ENCODE data around the gene KLHL20. TPM values are rescaled to one million over a fixed set of nuclear protein-coding genes. Genes with fewer than 3 reads are reported as not detected.
A peak's percentile ranks its signal among the peaks of the same experiment; 100 is the strongest.
"Not testable (repeated sequence)": the region's sequence is repeated elsewhere in the genome, so short reads cannot be mapped to it uniquely, and the experiment has no call there.

KLHL20 gene
- total and polyA plus RNA-seq, 7 experiments from 2014 or later: 25.5 to 40.9 (median 28.4) TPM

DNA sequence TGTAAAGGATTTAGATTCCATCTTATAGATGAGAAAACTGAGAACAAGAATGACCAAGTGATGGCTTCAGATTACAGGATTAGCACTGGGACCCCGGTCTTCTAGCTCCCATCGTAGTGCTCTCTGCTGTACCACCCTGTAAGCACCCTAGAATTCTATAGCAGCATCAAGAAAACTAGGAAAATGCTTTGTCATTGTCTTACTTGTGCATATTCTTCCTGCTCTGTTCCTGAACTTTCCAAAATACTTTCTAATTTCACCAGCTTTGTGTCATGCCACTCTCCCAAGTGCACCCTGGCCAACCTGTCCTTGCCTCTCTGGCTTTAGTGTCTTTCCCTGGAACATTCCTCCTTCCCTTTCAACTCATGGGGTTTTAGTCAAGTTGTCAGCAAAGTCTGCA lies 6.0 kb upstream of the KLHL20 start:
- Mint-ChIP-seq H3K36me3 (peaks cover 0 to 4% (median 0%) of the 10 kb centered on the region in 5 donors), H3K4me1 (no peaks in the 10 kb centered on the region), H3K4me3 (no peak overlapping the region), H3K9me3 (peaks cover 0 to 1% (median 0%) of the 10 kb centered on the region in 11 donors), H3K27me3 (peaks cover 27 to 52% (median 40%) of the 10 kb centered on the region in 5 donors), H3K27ac (no peak overlapping the region)
- no peak for DNase-seq
- Histone ChIP-seq H3K4me3 (ENCODE audit: low read length) (no peak overlapping the region), H3K36me3 (ENCODE audit: control insufficient read depth in 2 of 3, insufficient read depth in 3 of 3, low read length in 3 of 3) (no peaks in the 10 kb centered on the region), H3K4me1 (ENCODE audit: control insufficient read depth in 2 of 2, insufficient read depth in 2 of 2, low read length in 2 of 2) (no peaks in the 10 kb centered on the region), H3K27ac (ENCODE audit: low read depth, low read length) (no peak overlapping the region), H3K9me3 (ENCODE audit: control insufficient read depth in 2 of 3, low read length in 3 of 3) (no peaks in the 10 kb centered on the region), H3K27me3 (ENCODE audit: control insufficient read depth in 2 of 2, insufficient read depth in 2 of 2, low read length in 2 of 2) (peaks cover 0 to 4% of the 10 kb centered on the region in 2 donors)
- CTCF ChIA-PET: no interaction called here
- intact Hi-C loops (cut with micrococcal nuclease): no loop called here
- no peak for ATAC-seq
- POLR2A ChIA-PET: no interaction called here

- H3K36me3 Mint-ChIP-seq: peaks cover 0 to 22% (median 7%) of the 10 kb centered on the region in 5 donors
- H3K4me3 Mint-ChIP-seq: peak overlapping the region; percentile 90 to 100 (median 96)
- POLR2A ChIA-PET: interaction anchor here (0.7 to 2.7 kb wide), 10 partner anchors 9 to 1933 kb away, joined by 3 to 34 read pairs (median 4); partner anchors contain the start of genes DARS2, GAS5, METTL13 and PRDX6
- peaks cover 11 to 18% of the 10 kb centered on the region in 2 donors for H3K4me1 ChIP-seq (ENCODE audit: control insufficient read depth in 2 of 2, insufficient read depth in 2 of 2, low read length in 2 of 2)
- H3K4me1 Mint-ChIP-seq: peaks cover 12 to 44% (median 31%) of the 10 kb centered on the region in 7 donors
- ATAC-seq (no peak), DNase-seq (no peak)
- H3K9me3 ChIP-seq (ENCODE audit: control insufficient read depth in 2 of 3, low read length in 3 of 3): no peaks in the 10 kb centered on the region
- intact Hi-C loops (cut with micrococcal nuclease): loop anchor here (1.0 to 10.0 kb wide), 16 partner anchors 110 to 1970 kb away; partner anchors contain the start of genes MRPS14 (in 2 of the 2), PRDX6 (in 2 of the 2), RABGAP1L (in 2 of the 2) and RC3H1 (in 2 of the 2)
- peak overlapping the region; percentile 77 for H3K4me3 ChIP-seq (ENCODE audit: low read length)
- CTCF ChIA-PET: interaction anchor here (0.8 to 1.9 kb wide), 3 partner anchors 285 to 895 kb away, joined by 3 to 9 read pairs (median 4); no protein-coding TSS in a partner anchor
- H3K27me3 ChIP-seq (ENCODE audit: control insufficient read depth in 2 of 2, insufficient read depth in 2 of 2, low read length in 2 of 2): peaks cover 0 to under 1% of the 10 kb centered on the region in 2 donors
- peak overlapping the region; percentile 89 to 99 (median 94) for H3K27ac Mint-ChIP-seq
- peaks cover 0 to 4% (median 0%) of the 10 kb centered on the region in 3 experiments for H3K36me3 ChIP-seq (ENCODE audit: control insufficient read depth in 2 of 3, insufficient read depth in 3 of 3, low read length in 3 of 3)
- peaks cover 15 to 36% (median 21%) of the 10 kb centered on the region in 5 donors for H3K27me3 Mint-ChIP-seq
- H3K9me3 Mint-ChIP-seq: peaks cover 0 to 3% (median 0%) of the 10 kb centered on the region in 11 donors
- H3K27ac ChIP-seq (ENCODE audit: low read depth, low read length): peak overlapping the region; percentile 78
These were observed 381 bp upstream of the KLHL20 start for GRCh38 chr1:173714441-173714758.

- H3K36me3 ChIP-seq (ENCODE audit: control insufficient read depth in 2 of 3, insufficient read depth in 3 of 3, low read length in 3 of 3): peaks cover 0 to 4% (median 0%) of the 10 kb centered on the region in 3 experiments
- Mint-ChIP-seq H3K4me3 (peak overlapping the region; percentile 90 to 100 (median 96)), H3K4me1 (peaks cover 19 to 53% (median 41%) of the 10 kb centered on the region in 7 donors), H3K27ac (peak overlapping the region; percentile 89 to 99 (median 94)), H3K27me3 (peaks cover 12 to 27% (median 14%) of the 10 kb centered on the region in 5 donors), H3K36me3 (peaks cover 3 to 27% (median 13%) of the 10 kb centered on the region in 5 donors), H3K9me3 (peaks cover 0 to 3% (median 0%) of the 10 kb centered on the region in 11 donors)
- intact Hi-C loops (cut with micrococcal nuclease): loop anchor here (1.0 to 10.0 kb wide), 8 partner anchors 57 to 1971 kb away; partner anchors contain the start of genes CENPL (in 1 of the 2), DARS2 (in 1 of the 2), MRPS14 (in 1 of the 2) and PIGC (in 1 of the 2)
- CTCF ChIA-PET: interaction anchor here (0.8 to 1.9 kb wide), 3 partner anchors 153 to 286 kb away, joined by 3 to 9 read pairs (median 4); partner anchors contain the start of gene ZBTB37
- DNase-seq (no peak), ATAC-seq (no peak)
- peak overlapping the region; percentile 78 for H3K27ac ChIP-seq (ENCODE audit: low read depth, low read length)
- peaks cover 11 to 18% of the 10 kb centered on the region in 2 donors for H3K4me1 ChIP-seq (ENCODE audit: control insufficient read depth in 2 of 2, insufficient read depth in 2 of 2, low read length in 2 of 2)
- H3K27me3 ChIP-seq (ENCODE audit: control insufficient read depth in 2 of 2, insufficient read depth in 2 of 2, low read length in 2 of 2): no peaks in the 10 kb centered on the region
- POLR2A ChIA-PET: interaction anchor here (0.6 to 2.7 kb wide), 7 partner anchors 8 to 1265 kb away, joined by 3 to 34 read pairs (median 4); partner anchors contain the start of genes CENPL, DARS2, GAS5 and PRDX6
- H3K4me3 ChIP-seq (ENCODE audit: low read length): peak overlapping the region; percentile 77
- H3K9me3 ChIP-seq (ENCODE audit: control insufficient read depth in 2 of 3, low read length in 3 of 3): no peaks in the 10 kb centered on the region
These were observed 710 bp downstream of the KLHL20 start for GRCh38 chr1:173715538-173715844.

DNA sequence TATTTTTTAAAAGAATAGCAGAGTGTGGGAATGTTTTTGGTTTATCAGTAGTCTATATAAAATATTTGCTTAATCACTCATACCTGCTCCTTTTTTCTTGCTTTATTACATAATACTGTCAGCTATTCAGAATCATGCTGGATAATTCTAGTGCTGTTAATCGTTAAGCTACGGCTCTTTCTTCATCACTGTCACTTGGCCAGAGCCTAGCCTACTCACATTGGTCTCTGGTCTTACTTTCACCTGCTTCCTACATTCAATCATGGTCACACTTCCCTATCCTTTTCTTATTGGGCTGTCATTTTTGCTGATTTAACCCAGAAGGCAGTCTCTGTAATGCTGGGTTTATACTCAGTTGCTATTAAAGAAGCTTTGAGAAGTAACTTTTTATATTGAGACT lies 2.5 kb downstream of the KLHL20 start:
- H3K4me1 ChIP-seq (ENCODE audit: control insufficient read depth in 2 of 2, insufficient read depth in 2 of 2, low read length in 2 of 2): peaks cover 11 to 18% of the 10 kb centered on the region in 2 donors
- no peak for ATAC-seq
- DNase-seq: no peak
- intact Hi-C loops (cut with micrococcal nuclease): loop anchor here (5.0 to 10.0 kb wide), 5 partner anchors 55 to 1972 kb away; partner anchors contain the start of genes MRPS14 (in 1 of the 2), PIGC (in 1 of the 2) and VAMP4 (in 1 of the 2)
- Mint-ChIP-seq H3K4me3 (peak overlapping the region; percentile 36 to 96 (median 64)), H3K9me3 (peaks cover 0 to 3% (median 0%) of the 10 kb centered on the region in 11 donors), H3K36me3 (peaks cover 0 to 42% (median 30%) of the 10 kb centered on the region in 5 donors), H3K4me1 (peaks cover 30 to 68% (median 50%) of the 10 kb centered on the region in 7 donors), H3K27me3 (peaks cover 0 to 14% (median 0%) of the 10 kb centered on the region in 5 donors), H3K27ac (peak overlapping the region in 4 of 9 donors; percentile 2 to 71 (median 45))
- H3K27ac ChIP-seq (ENCODE audit: low read depth, low read length): no peak overlapping the region
- ChIA-PET POLR2A (interaction anchor here (0.6 to 0.7 kb wide), 2 partner anchors 15 to 1294 kb away, joined by 3 read pairs; no protein-coding TSS in a partner anchor), CTCF (interaction anchor here (0.6 to 0.7 kb wide), 2 partner anchors 287 to 1027 kb away, joined by 3 to 5 read pairs; no protein-coding TSS in a partner anchor)
- H3K27me3 ChIP-seq (ENCODE audit: control insufficient read depth in 2 of 2, insufficient read depth in 2 of 2, low read length in 2 of 2): no peaks in the 10 kb centered on the region
- H3K36me3 ChIP-seq (ENCODE audit: control insufficient read depth in 2 of 3, insufficient read depth in 3 of 3, low read length in 3 of 3): peaks cover 0 to 6% (median 4%) of the 10 kb centered on the region in 3 experiments
- H3K4me3 ChIP-seq (ENCODE audit: low read length): no peak overlapping the region
- H3K9me3 ChIP-seq (ENCODE audit: control insufficient read depth in 2 of 3, low read length in 3 of 3): no peaks in the 10 kb centered on the region

DNA sequence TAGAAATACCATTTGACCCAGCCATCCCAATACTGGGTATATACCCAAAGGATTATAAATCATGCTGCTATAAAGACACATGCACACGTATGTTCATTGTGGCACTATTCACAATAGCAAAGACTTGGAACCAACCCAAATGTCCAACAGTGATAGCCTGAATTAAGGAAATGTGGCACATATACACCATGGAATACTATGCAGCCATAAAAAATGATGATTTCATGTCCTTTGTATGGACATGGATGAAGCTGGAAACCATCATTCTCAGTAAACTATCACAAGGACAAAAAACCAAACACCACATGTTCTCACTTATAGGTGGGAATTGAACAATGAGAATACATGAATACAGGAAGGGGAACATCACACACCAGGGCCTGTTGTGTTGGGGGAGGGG lies 16.6 kb downstream of the KLHL20 start:
- not testable (repeated sequence) for H3K4me3 Mint-ChIP-seq
- peak overlapping the region in 1 of 9 donors; percentile 32 for H3K27ac Mint-ChIP-seq

GRCh38 chr1:173733912-173734311 lies 19.1 kb downstream of the KLHL20 start:
- Mint-ChIP-seq H3K27me3 (no peaks in the 10 kb centered on the region), H3K36me3 (peaks cover 21 to 57% (median 48%) of the 10 kb centered on the region in 5 donors), H3K27ac (peak overlapping the region in 2 of 9 donors; percentile 8 to 22), H3K9me3 (peaks cover 0 to 34% (median 18%) of the 10 kb centered on the region in 11 donors), H3K4me1 (peaks cover 8 to 42% (median 34%) of the 10 kb centered on the region in 7 donors), H3K4me3 (peak overlapping the region in 2 of 10 donors; percentile 2 to 5)
- ChIA-PET CTCF (no interaction called here), POLR2A (interaction anchor here (1.7 kb wide), 1 partner anchor 19 kb away, joined by 5 read pairs; the partner anchor contains the start of gene KLHL20)
- no peaks in the 10 kb centered on the region for H3K27me3 ChIP-seq (ENCODE audit: control insufficient read depth in 2 of 2, insufficient read depth in 2 of 2, low read length in 2 of 2)
- ATAC-seq (no peak), DNase-seq (no peak)
- peaks cover 0 to 26% (median 0%) of the 10 kb centered on the region in 3 experiments for H3K36me3 ChIP-seq (ENCODE audit: control insufficient read depth in 2 of 3, insufficient read depth in 3 of 3, low read length in 3 of 3)
- intact Hi-C loops (cut with micrococcal nuclease): no loop called here
- no peak overlapping the region for H3K27ac ChIP-seq (ENCODE audit: low read depth, low read length)
- H3K4me1 ChIP-seq (ENCODE audit: control insufficient read depth in 2 of 2, insufficient read depth in 2 of 2, low read length in 2 of 2): no peaks in the 10 kb centered on the region
- H3K4me3 ChIP-seq (ENCODE audit: low read length): no peak overlapping the region
- H3K9me3 ChIP-seq (ENCODE audit: control insufficient read depth in 2 of 3, low read length in 3 of 3): no peaks in the 10 kb centered on the region

More for the DNA sequence above, 16.6 kb downstream of the KLHL20 start:
- Mint-ChIP-seq H3K36me3 (peaks cover 5 to 51% (median 33%) of the 10 kb centered on the region in 5 donors), H3K9me3 (peaks cover 0 to 22% (median 10%) of the 10 kb centered on the region in 11 donors), H3K4me1 (peaks cover 0 to 21% (median 12%) of the 10 kb centered on the region in 7 donors)
- H3K27me3 ChIP-seq (ENCODE audit: control insufficient read depth in 2 of 2, insufficient read depth in 2 of 2, low read length in 2 of 2); intact Hi-C loops (cut with micrococcal nuclease); H3K9me3 ChIP-seq (ENCODE audit: control insufficient read depth in 2 of 3, low read length in 3 of 3); ATAC-seq; POLR2A ChIA-PET; DNase-seq; H3K4me3 ChIP-seq (ENCODE audit: low read length); H3K27ac ChIP-seq (ENCODE audit: low read depth, low read length); H3K4me1 ChIP-seq (ENCODE audit: control insufficient read depth in 2 of 2, insufficient read depth in 2 of 2, low read length in 2 of 2); CTCF ChIA-PET; H3K27me3 Mint-ChIP-seq: not testable (repeated sequence)
- H3K36me3 ChIP-seq (ENCODE audit: control insufficient read depth in 2 of 3, insufficient read depth in 3 of 3, low read length in 3 of 3): peaks cover 0 to 22% (median 0%) of the 10 kb centered on the region in 3 experiments
